ENCODE results near the gene TTYH2. TPM values are rescaled to one million over a fixed set of nuclear protein-coding genes. Genes with fewer than 3 reads are reported as not detected.

Gene TTYH2
- total RNA-seq, 1 experiment from 2014 or later = 0.12 TPM

Other genes with a start within 250 kb of the TTYH2 start
- 1,197 and 1,378 TPM in 2 replicates for gene RPL38, start 9.9 kb upstream of the TTYH2 start, total RNA-seq (2022)
- not detected in 2 replicates for gene DNAI2, start 60.7 kb downstream of the TTYH2 start, total RNA-seq (2022)
- not detected in 2 replicates for gene KIF19, start 112.7 kb downstream of the TTYH2 start, total RNA-seq (2022)
- gene BTBD17, start 148.3 kb downstream of the TTYH2 start, total RNA-seq (2022) = not detected in 2 replicates
- not detected in 2 replicates for gene GPR142, start 153.9 kb downstream of the TTYH2 start, total RNA-seq (2022)
- 17.7 and 20.6 TPM in 2 replicates for gene GPRC5C, start 218.5 kb downstream of the TTYH2 start, total RNA-seq (2022)